Measurements from ENCODE around the gene TET3.

The TET3 gene

GRCh38 chr2:73956218-73956865 lies 28.4 kb upstream of the TET3 start:
- Mint-ChIP-seq H3K27ac (no peak overlapping the region), H3K36me3 (peaks cover 76% of the 10 kb centered on the region), H3K9me3 (no peaks in the 10 kb centered on the region), H3K4me1 (peaks cover 12% of the 10 kb centered on the region), H3K4me3 (no peak overlapping the region), H3K27me3 (no peaks in the 10 kb centered on the region)
- ATAC-seq, result no peak

- Mint-ChIP-seq H3K27ac (no peak overlapping the region), H3K9me3 (peaks cover 6% of the 10 kb centered on the region), H3K4me3 (no peak overlapping the region), H3K27me3 (no peaks in the 10 kb centered on the region), H3K36me3 (peaks cover 51% of the 10 kb centered on the region), H3K4me1 (peaks cover 17% of the 10 kb centered on the region)
- ATAC-seq, result no peak
These were observed 23.4 kb upstream of the TET3 start for GRCh38 chr2:73961274-73961673.

- Mint-ChIP-seq H3K36me3 (peaks cover 44% of the 10 kb centered on the region), H3K4me1 (peaks cover 17% of the 10 kb centered on the region), H3K9me3 (peaks cover 6% of the 10 kb centered on the region), H3K27ac (no peak overlapping the region), H3K4me3 (no peak overlapping the region), H3K27me3 (no peaks in the 10 kb centered on the region)
- ATAC-seq, result no peak
These were observed 22.7 kb upstream of the TET3 start for GRCh38 chr2:73961823-73962615.

DNA sequence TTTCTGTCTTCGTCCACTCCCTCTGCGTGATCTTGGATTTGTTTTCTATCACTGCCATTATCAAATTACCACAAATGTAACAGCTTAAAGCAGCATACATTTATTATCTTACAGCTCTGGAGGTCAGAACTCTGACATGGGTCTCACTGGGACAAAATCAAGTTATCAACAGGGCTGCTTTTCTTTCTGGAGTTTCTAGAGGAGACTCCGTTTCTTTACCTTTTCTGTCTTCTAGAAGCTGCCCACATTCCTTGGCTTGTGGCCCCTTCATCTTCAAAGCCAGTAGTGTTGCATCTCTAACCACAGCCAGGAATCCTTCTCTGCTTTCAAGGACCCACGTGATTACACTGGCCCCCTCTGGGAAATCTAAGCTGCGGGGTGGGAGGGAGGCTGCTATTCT lies 21.9 kb upstream of the TET3 start:
- Mint-ChIP-seq H3K4me3 (no peak overlapping the region), H3K4me1 (peaks cover 17% of the 10 kb centered on the region), H3K9me3 (peaks cover 6% of the 10 kb centered on the region), H3K27me3 (no peaks in the 10 kb centered on the region), H3K27ac (peak overlapping the region; percentile 4), H3K36me3 (peaks cover 37% of the 10 kb centered on the region)
- no peak for ATAC-seq

DNA sequence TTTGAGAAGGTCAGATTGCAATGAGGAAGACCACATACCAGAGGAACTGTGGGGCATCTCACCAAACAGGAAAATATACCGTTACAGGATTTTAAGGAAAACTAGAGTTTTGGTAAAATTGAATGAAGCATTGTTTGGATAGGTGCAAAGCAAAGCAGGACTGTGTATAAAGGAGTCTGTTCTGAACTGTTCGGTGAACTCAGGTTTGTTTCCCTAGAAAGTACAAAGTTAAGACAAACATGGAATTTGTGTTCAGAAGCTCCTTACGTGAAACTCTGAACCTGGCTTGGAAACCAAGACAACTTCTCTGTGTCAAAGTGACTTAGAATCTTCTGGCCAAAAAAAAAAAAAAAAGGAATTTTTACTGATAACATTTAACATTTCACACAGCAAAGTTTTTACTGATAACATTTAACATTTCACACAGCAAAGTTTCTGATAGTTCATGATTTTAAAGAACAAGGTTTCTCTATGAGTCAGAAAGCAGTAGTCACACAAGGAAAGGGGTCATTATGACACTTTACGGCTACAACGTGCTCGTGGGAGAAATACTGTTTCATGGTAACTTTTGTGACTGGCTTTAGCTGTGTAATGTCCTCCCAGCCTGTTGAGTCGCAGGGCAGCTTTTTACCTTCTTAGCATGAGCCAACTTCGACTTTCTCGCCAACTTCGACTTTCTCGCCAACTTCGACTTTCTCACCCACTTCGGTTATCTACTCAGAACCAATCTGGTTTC lies 21.2 kb upstream of the TET3 start:
- ATAC-seq, result peak; percentile 84
- Mint-ChIP-seq H3K36me3 (peaks cover 29% of the 10 kb centered on the region), H3K27me3 (no peaks in the 10 kb centered on the region), H3K27ac (peak overlapping the region; percentile 7), H3K4me1 (peaks cover 17% of the 10 kb centered on the region), H3K9me3 (peaks cover 6% of the 10 kb centered on the region), H3K4me3 (no peak overlapping the region)

DNA sequence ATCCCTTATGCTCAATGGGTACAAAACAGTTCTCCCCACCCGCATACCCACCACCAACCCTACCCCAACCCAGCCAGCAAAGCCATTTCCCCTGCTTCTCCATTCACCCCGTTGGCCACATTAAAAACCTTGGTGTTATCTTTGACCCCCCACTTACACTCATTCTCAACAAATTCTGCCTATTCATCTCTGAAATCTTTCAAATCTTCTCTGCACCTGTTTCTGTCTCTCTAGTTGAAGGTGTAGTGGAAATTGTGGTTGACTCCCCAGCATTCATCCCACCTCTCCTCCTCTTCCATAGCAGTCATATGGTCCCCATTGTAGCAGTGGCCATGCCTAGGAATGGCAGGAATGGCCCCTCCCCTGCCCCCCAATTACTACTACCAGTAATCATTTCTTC lies 20.5 kb upstream of the TET3 start:
- Mint-ChIP-seq H3K27ac (peak overlapping the region; percentile 7), H3K4me3 (no peak overlapping the region), H3K4me1 (peaks cover 17% of the 10 kb centered on the region), H3K9me3 (peaks cover 6% of the 10 kb centered on the region), H3K36me3 (peaks cover 23% of the 10 kb centered on the region), H3K27me3 (no peaks in the 10 kb centered on the region)
- peak; percentile 25 for ATAC-seq

GRCh38 chr2:73965053-73965452 lies 19.7 kb upstream of the TET3 start:
- no peak for ATAC-seq
- Mint-ChIP-seq H3K27ac (peak overlapping the region; percentile 7), H3K9me3 (peaks cover 6% of the 10 kb centered on the region), H3K4me3 (no peak overlapping the region), H3K4me1 (peaks cover 22% of the 10 kb centered on the region), H3K27me3 (no peaks in the 10 kb centered on the region), H3K36me3 (peaks cover 15% of the 10 kb centered on the region)

DNA sequence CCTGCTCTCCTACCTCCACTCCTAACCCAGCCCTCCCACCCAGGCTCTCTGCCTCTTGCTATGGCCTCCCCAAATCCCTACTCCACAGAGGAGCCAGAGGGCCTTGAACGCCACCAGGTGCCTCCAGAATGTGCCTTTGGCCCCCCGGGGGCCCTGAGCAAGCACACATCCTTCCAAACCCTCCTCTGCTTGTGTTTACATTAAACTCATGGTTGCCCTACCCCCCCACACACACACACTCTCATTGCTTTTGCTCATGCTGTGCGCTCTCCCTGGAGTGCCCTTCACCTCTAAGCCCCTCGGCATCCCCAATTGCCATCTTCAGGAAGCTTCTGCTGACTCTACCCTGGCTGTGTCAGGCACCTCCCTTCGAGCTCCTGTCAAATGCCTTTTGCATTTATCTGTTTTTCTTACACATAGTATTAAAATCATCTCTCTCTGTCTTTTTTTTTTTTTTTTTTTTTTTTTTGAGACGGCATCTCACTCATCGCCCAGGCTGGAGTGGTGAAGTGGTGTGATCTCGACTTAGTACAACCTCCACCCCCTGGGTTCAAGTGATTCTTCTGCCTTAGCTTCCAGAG lies 16.3 kb upstream of the TET3 start:
- Mint-ChIP-seq H3K27me3 (no peaks in the 10 kb centered on the region), H3K27ac (peak overlapping the region; percentile 23), H3K36me3 (no peaks in the 10 kb centered on the region), H3K4me1 (peaks cover 51% of the 10 kb centered on the region), H3K4me3 (no peak overlapping the region), H3K9me3 (no peaks in the 10 kb centered on the region)
- no peak for ATAC-seq

DNA sequence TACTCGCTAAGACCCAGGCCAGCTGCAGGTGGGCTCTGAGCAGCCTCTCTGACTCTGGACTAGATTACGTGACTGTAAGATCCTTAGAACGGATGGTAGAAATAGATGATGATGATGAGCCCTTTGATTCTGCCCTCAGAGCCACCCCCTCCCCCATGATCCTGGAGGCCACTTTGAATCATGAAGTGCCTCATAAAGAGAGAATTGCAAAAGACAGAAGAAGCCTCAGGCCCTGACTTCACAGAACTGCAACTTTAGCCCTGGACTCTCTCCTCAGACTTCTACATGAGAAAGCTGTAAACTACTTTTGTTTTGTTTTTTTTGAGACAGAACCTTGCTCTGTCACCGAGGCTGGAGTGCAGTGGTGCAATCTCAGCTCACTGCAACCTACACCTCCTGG lies 15.4 kb upstream of the TET3 start:
- H3K9me3 Mint-ChIP-seq, result no peaks in the 10 kb centered on the region
- H3K27me3 Mint-ChIP-seq, result no peaks in the 10 kb centered on the region
- no peak for ATAC-seq
- no peaks in the 10 kb centered on the region for H3K36me3 Mint-ChIP-seq
- H3K4me3 Mint-ChIP-seq, result no peak overlapping the region
- peak overlapping the region; percentile 77 for H3K27ac Mint-ChIP-seq
- peaks cover 46% of the 10 kb centered on the region for H3K4me1 Mint-ChIP-seq

DNA sequence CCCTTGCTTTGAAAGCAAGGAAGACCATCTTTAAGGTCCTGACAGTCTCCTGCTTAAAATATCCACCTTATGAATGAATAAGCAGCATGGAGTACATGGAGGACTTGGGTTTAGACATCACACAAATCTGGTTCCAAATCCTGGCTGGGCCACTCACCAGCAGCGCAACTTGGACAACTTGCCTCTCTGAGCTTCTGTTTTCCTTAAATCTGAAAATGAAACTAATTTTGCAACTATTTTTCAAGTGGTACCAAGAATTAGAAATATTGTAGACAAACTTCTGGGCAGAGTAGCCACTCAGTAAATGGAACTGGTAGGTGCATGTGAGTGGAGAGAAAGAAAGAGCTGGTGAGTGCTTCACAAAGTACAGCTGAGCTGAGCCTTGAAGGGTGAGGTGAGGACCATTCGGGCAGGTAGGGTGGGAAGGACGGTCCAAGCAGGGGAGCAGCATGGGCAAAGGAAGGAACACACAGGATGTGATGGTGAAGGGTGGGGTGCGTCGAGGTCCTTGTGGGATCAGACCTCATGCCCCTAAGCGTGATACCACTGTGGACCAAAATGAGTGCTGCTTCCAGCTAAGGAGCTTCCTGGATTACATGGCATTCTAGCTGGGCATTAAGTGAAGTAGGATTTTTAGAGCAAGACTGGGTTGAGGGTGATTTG lies 14.4 kb upstream of the TET3 start:
- H3K27me3 Mint-ChIP-seq, result no peaks in the 10 kb centered on the region
- peak overlapping the region; percentile 77 for H3K27ac Mint-ChIP-seq
- H3K9me3 Mint-ChIP-seq, result no peaks in the 10 kb centered on the region
- H3K36me3 Mint-ChIP-seq, result no peaks in the 10 kb centered on the region
- H3K4me3 Mint-ChIP-seq, result peak overlapping the region; percentile 50
- peaks cover 38% of the 10 kb centered on the region for H3K4me1 Mint-ChIP-seq
- ATAC-seq, result no peak

DNA sequence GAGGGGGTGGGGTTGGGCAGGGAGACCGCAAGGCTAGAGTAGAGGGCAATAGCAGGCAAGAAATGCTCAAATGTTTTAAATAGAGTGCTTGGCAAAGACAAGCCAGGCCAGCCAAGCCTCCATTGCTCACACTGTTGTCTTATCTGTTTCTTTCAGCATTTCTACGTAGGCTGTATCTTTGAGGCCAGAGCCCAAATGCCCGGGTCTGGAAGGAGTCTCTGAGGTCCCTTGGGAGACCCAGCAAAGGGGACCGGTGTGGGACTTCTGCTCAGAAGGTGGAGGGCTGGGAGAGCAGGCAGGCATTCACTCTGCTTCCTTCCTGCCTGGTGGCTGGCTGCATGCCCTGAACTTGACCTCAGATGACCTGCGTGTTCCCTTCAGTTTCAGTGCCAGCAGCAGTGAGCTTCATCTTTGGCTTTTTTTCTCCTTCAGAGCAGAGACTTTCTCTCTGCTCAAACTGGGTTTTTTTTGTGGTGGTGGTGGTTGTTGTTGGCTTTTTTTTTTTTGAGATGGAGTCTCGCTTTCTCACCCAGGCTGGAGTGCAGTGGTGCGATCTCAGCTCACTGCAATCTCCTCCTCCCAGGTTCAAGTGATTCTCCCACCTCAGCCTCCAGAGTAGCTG lies 13.7 kb upstream of the TET3 start:
- H3K27me3 Mint-ChIP-seq, result no peaks in the 10 kb centered on the region
- peaks cover 38% of the 10 kb centered on the region for H3K4me1 Mint-ChIP-seq
- no peaks in the 10 kb centered on the region for H3K36me3 Mint-ChIP-seq
- ATAC-seq, result peak; percentile 86
- H3K9me3 Mint-ChIP-seq, result no peaks in the 10 kb centered on the region
- peak overlapping the region; percentile 65 for H3K4me3 Mint-ChIP-seq
- H3K27ac Mint-ChIP-seq, result peak overlapping the region; percentile 77

DNA sequence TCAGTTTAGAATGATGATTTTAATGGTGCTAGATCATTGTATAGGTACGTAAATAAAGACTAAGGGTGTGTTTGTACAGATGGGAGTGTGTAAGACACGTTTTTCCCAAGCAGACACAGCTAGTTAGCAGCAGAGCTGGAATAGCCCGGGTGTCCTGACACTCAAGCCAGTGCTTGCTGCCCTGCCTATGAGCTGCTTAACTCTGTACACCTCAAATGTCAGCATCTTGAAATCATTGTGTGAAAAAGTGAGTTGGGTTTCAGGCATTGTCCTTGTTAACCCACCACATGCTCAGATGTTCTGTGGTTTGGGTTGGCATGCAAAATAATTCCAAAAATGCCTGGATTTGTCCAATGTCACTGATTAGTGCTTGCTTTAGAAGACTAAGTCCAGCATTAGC lies 13.0 kb upstream of the TET3 start:
- H3K36me3 Mint-ChIP-seq, result no peaks in the 10 kb centered on the region
- peak overlapping the region; percentile 77 for H3K27ac Mint-ChIP-seq
- no peaks in the 10 kb centered on the region for H3K9me3 Mint-ChIP-seq
- H3K4me3 Mint-ChIP-seq, result no peak overlapping the region
- no peaks in the 10 kb centered on the region for H3K27me3 Mint-ChIP-seq
- ATAC-seq, result no peak
- H3K4me1 Mint-ChIP-seq, result peaks cover 38% of the 10 kb centered on the region

- H3K4me3 Mint-ChIP-seq, result no peak overlapping the region
- H3K27me3 Mint-ChIP-seq, result no peaks in the 10 kb centered on the region
- peak; percentile 66 for ATAC-seq
- peaks cover 38% of the 10 kb centered on the region for H3K4me1 Mint-ChIP-seq
- H3K9me3 Mint-ChIP-seq, result no peaks in the 10 kb centered on the region
- H3K27ac Mint-ChIP-seq, result no peak overlapping the region
- H3K36me3 Mint-ChIP-seq, result no peaks in the 10 kb centered on the region
These were observed 11.9 kb upstream of the TET3 start for GRCh38 chr2:73972846-73973245.

- no peak for ATAC-seq
These were observed 9.0 kb upstream of the TET3 start for GRCh38 chr2:73975731-73976130.

More at GRCh38 chr2:73975731-73976130, 9.0 kb upstream of the TET3 start:
- H3K36me3 Mint-ChIP-seq, result no peaks in the 10 kb centered on the region
- H3K4me1 Mint-ChIP-seq, result peaks cover 48% of the 10 kb centered on the region
- H3K27me3 Mint-ChIP-seq, result no peaks in the 10 kb centered on the region
- H3K27ac Mint-ChIP-seq, result no peak overlapping the region
- no peaks in the 10 kb centered on the region for H3K9me3 Mint-ChIP-seq
- no peak overlapping the region for H3K4me3 Mint-ChIP-seq
